GM04504 (cell line): Measurements from ENCODE around the gene INPP5K.
"Not testable (repeated sequence)": the region's sequence is repeated elsewhere in the genome, so short reads cannot be mapped to it uniquely, and the experiment has no call there.

Experiments
- DNase-seq: peaks from one replicate; pipeline ENCODE4 v3.0.0-alpha.2; 2012; ENCODE audit warnings: low read depth

The INPP5K gene

GRCh38 chr17:1464186-1464585, 52.2 kb downstream of the INPP5K start:
- no peak for DNase-seq

DNA sequence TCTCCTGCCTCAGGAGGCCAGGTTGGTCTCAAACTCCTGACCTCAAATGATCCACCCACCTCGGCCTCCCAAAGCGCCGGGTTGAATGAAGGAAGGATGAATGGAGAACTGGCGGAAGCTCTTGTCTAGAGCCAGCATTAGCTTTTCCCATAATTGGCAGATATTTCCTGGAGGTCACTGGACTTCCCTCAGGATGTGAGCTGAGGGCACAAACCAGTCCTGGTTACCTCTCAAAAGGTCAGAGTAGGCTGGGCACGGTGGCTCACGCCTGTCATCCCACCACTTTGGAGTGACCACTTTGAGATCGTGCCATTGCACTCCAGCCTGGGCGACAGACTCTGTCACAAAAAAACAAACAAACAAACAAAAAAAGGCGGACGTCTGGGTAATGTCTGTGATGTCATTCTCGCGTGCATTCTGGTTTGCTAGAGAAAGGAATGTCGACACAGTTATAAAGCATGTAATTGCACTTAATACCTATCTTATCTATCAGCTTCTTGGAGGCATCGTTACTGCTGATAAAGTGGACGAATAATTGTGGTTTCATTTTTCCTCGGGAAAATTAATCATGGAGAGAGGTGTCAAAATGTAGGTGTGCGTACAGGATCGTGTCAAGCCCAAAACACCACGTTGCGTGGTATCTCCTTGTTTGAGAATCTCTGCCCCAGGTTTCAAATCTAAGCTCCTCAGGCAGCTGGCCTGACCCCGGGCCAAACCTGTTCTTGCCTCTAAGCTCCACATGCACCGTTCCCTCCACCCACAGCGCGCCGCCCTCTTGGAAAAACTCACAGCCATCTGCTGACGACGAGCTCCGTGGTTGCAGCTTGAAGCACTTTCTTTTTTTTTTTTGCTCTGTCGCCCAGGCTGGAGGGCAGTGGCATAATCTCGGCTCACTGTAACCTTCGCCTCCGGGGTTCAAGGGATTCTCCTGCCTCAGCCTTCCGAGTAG, 54.0 kb downstream of the INPP5K start:
- no peak for DNase-seq

DNA sequence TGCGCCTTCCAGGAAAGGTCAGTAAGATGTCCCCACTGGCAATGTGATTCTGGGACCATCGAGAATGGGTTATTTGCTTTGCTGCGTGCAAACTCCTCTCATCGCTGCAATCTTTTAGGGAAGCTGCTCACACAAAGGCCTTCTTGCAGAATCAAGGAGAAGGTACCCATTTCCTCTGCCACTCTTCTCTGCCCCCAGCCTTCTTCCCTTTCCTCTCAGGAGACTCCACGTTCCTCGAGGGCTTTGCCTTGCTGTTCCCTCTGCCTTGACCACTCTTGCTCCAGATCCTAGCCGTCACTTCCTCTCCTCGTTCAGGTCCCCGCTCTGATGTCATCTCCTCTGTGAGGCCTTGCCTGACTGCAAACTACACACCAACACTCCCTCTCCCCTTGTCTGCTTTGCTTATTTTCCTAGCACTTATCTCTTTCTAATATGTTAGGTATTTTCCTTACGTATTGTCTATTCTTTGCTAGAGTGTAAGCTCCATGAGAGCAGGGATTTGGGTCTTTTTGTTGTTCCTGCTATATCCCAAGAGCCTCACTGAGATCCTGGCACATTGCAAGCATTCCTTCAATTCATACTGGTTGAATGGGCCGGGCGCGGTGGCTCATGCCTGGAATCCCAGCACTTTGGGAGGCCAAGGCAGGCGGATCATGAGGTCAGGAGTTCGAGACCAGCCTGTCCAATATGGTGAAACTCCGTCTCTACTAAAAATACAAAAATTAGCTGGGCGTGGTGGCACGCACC, 55.0 kb downstream of the INPP5K start:
- DNase-seq, result no peak

DNA sequence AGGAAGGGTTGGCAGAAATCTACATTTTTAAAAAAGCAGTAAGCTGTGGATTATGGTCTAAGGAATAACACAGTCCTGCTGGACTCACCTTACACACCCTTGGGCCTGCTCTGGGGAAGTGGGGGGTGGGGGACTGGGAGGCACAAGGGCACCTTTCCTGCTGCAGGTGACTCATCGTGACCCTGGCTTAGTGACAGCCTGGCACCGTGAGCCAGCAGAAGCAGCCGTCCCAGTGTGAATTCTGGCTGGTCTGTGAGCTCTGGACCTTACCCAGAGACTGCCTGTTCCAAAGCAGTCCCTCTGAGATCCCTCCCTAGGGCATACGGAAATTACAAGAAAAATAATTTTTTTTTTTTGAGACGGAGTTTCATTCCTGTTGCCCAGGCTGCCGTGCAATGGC, 56.2 kb downstream of the INPP5K start:
- DNase-seq, result no peak

GRCh38 chr17:1455797-1456599, 60.4 kb downstream of the INPP5K start, which contains the start of gene CRK:
Gene CRK, minus strand, starts transcription at chr17:1456232. Its CDS starts 115 bp downstream, at chr17:1456117.
- peak; percentile 93 for DNase-seq

DNA sequence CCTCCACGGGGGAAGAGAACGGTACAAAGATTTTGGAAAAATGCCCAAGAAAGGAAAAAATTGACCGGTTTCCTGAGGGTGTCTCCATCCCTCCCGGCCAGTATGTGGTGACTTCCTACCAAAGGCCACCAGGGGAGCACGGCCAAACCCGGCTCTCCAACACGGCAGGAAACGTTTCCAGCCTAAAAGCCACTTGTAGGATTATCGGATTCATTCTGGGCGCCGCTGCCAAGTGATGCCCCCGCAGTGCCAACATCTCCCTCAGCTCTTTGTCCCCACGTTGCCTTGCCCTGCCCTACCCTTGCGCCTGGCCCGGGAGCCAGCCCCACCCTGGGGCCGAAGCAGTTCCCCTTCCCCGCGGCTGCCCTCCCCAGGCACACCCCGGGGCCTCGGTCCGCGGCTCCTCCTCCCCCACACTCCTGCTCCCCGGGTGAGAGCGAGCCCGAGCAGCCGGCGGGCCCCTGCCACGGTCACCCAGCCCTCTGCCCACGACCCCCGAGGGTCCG, 61.1 kb downstream of the INPP5K start:
- DNase-seq, result peak; percentile 58

DNA sequence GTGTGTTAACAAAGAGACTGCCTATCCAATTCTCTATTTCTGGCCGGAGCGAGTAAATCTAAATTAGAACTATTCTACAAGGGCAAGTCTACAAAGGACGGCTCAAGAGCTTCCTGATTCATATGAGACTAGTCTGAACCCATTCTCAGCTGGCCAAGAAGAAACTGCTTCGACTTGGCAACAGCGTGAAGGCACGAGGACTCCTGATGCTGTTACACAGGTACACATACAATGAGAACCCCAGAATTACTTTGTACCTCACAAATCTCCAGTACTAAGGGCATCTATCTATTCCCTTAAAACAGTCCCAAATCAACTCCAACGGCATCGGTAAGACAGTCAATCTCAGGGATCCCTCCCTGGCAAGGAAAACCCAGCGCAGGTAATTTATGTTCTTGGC, 61.9 kb downstream of the INPP5K start:
- no peak for DNase-seq

GRCh38 chr17:1453694-1454093, 62.7 kb downstream of the INPP5K start:
- not testable (repeated sequence) for DNase-seq

DNA sequence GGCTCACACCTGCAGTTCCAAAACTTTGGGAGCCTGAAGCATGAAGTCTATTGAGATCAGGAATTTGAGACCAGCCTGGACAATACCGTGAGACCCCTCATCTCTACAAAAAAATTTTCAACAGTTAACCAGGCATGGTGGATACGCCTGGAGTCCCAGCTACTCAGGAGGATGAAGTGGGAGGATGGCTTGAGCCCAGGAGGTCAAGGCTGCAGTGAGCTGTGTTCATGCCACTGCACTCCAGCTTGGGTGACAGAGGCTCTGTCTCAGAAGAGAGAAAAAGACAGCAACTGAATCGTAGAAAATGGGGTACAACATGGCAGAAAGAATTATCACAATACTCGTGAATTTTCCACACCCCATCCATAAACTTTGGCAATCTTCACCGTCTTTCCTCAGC, 63.6 kb downstream of the INPP5K start:
- DNase-seq, result no peak

DNA sequence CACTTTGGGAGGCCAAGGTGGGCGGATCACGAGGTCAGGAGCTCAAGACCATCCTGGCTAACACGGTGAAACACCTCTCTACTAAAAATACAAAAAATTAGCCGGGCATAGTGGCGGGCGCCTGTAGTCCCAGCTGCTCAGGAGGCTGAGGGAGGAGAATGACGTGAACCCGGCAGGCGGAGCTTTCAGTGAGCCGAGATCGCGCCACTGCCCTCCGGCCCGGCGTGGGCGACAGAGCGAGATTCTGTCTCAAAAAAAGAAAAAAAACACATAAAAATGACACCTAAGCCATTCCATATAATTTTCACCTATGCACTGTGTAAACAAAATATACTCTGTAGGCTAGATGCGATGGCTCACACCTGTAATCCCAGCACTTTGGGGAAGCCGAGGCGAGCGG, 66.2 kb downstream of the INPP5K start:
- not testable (repeated sequence) for DNase-seq

DNA sequence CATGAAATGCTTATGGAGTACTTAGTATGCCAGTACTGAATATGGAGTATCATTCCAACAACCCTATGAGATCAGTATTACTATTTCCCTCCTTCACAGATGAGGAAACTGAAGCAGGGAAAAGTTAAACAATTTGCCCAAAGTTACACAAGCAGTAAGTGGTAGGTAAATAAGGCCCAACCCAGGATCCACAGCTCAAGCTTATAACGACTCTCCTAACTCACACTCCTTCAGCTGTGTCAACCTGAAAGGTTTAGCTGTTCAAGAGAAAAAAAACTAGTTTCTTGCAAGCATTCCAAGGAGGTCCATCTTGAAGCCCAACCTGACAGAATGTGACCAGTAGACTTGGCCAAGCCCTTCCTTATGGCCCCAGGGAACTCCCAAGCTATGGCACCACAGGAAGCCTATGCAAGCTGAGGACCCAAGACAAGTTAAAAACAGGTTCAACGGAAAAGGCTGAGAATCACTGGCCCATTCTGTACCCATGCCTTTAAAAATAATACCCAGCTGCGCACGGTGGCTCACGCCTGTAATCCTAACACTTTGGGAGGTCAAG, 66.9 kb downstream of the INPP5K start:
- DNase-seq, result no peak

DNA sequence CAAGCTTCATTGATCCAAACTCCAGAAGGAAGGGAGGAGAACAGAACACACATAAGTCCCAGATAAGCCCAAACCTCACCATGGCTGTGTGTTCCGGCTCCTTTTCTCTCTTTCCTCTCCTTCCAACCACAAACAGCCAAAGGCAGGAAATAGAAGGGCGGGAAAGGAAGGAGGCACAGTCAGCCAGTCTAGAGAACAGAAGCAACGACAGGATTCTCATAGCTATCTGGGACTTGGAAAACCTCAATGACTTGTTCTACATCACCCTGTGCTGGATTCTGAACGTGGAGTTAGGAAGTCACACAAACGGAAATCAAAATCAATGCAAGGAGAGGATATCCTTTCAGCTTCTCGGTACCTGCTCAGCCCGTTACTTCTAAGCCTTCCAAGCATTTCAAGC, 69.4 kb downstream of the INPP5K start:
- DNase-seq, result no peak

DNA sequence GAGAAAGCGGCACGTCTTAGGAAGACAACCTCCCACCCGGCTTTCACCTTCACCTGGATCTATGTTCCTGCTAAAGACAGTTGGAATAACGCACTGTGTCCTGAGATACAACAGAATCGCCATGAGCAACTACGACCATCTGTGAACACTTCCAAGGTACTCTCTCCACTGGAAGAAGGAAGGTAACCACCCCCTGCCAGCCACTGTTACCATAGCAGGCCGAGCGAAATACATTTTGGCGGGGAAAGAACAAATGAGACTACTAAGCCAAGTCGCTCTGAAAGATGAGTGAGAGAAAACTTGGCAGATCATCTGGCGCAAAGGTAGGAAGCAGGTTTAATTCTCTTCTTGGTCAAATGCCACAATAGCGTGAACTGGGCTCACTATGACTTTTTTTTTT, 70.2 kb downstream of the INPP5K start:
- DNase-seq, result no peak

GRCh38 chr17:1445695-1446094, 70.7 kb downstream of the INPP5K start:
- not testable (repeated sequence) for DNase-seq
